DND-41 (cell line): Measurements from ENCODE around the gene SFMBT2.

Experiments used
- ATAC-seq: fragments of 200-7000 bp; cut with Tn5 transposase; 3 replicates; pipeline ENCODE4 v1.9.1; 2021; ENCODE audit warnings: low read depth; ENCODE audit not compliant: insufficient read depth
- DNase-seq: peaks from one replicate; pipeline ENCODE4 v3.0.0-alpha.2; 2020
- H2AFZ ChIP-seq: 2 replicates; pipeline ENCODE4 v1.6.0; 2012; ENCODE audit warnings: low read depth, low read length
- H3K27ac ChIP-seq: 2 replicates; pipeline ENCODE4 v1.5.1; 2012; ENCODE audit warnings: low read length, inconsistent platforms
- H3K27me3 ChIP-seq: fragments of 200-600 bp; sonication (generic); 2 replicates; pipeline ENCODE4 v1.6.0; 2012; ENCODE audit warnings: low read length, mild to moderate bottlenecking, inconsistent platforms; ENCODE audit not compliant: insufficient read depth, poor library complexity
- H3K36me3 ChIP-seq: 2 replicates; pipeline ENCODE4 v1.5.1; 2012; ENCODE audit warnings: low read length, inconsistent platforms; ENCODE audit not compliant: insufficient read depth
- H3K4me1 ChIP-seq: 2 replicates; pipeline ENCODE4 v1.5.1; 2012; ENCODE audit warnings: mild to moderate bottlenecking, low read length; ENCODE audit not compliant: insufficient read depth
- H3K4me2 ChIP-seq: 2 replicates; pipeline ENCODE4 v1.6.0; 2012; ENCODE audit warnings: mild to moderate bottlenecking, moderate library complexity, low read length, inconsistent platforms; ENCODE audit not compliant: insufficient read depth
- H3K4me3 ChIP-seq, 2 experiments: fragments of 200-600 bp in 1 of 2; shearing (Covaris generic) in 1 of 2; 2 replicates each; pipeline ENCODE4 v1.5.1; 2012 to 2016; ENCODE audit warnings: inconsistent platforms in 2 of 2, low read length in 2 of 2, mild to moderate bottlenecking in 2 of 2, low read depth in 1 of 2, moderate library complexity in 1 of 2
- H3K79me2 ChIP-seq: 2 replicates; pipeline ENCODE4 v1.6.0; 2012; ENCODE audit warnings: low read length, inconsistent platforms; ENCODE audit not compliant: insufficient read depth
- H3K9ac ChIP-seq: 2 replicates; pipeline ENCODE4 v1.6.0; 2012; ENCODE audit warnings: low read depth, mild to moderate bottlenecking, inconsistent platforms, low read length, moderate library complexity
- H3K9me3 ChIP-seq: 2 replicates; pipeline ENCODE4 v1.5.1; 2012; ENCODE audit warnings: low read length, moderate library complexity, mild to moderate bottlenecking, inconsistent platforms; ENCODE audit not compliant: insufficient read depth, severe bottlenecking
- H4K20me1 ChIP-seq: 2 replicates; pipeline ENCODE4 v1.6.0; 2012; ENCODE audit warnings: low read length; ENCODE audit not compliant: insufficient read depth
- CTCF ChIP-seq: IDR thresholded peaks from 2 replicates; pipeline ENCODE4 v1.5.1; 2012; ENCODE audit warnings: borderline replicate concordance, low read length, moderate library complexity, mild to moderate bottlenecking; ENCODE audit not compliant: poor library complexity, severe bottlenecking; ENCODE audit errors: extremely low read depth
- EZH2 ChIP-seq: IDR thresholded peaks from 3 replicates; pipeline ENCODE4 v1.6.1; 2012; ENCODE audit warnings: borderline replicate concordance, low read depth, mild to moderate bottlenecking, moderate library complexity, low read length, inconsistent platforms; ENCODE audit not compliant: severe bottlenecking

SFMBT2 gene

GRCh38 chr10:7329219-7329618, 81.6 kb downstream of the SFMBT2 start:
- no peak overlapping the region for H3K9ac ChIP-seq
- no peak overlapping the region for H3K27ac ChIP-seq
- H3K4me2 ChIP-seq, result no peak overlapping the region
- no peak overlapping the region for H2AFZ ChIP-seq
- no peaks in the 10 kb centered on the region for H3K4me1 ChIP-seq
- peaks cover 20% of the 10 kb centered on the region; the same call in 1 of the 2 replicates for H4K20me1 ChIP-seq
- peaks cover 61% of the 10 kb centered on the region for H3K36me3 ChIP-seq
- peaks cover 28% of the 10 kb centered on the region for H3K9me3 ChIP-seq
- peaks cover 99% of the 10 kb centered on the region for H3K79me2 ChIP-seq
- H3K4me3 ChIP-seq, result no peak overlapping the region
- ATAC-seq, result no peak
- DNase-seq, result no peak
- no peak for TF ChIP-seq CTCF
- TF ChIP-seq EZH2, result no peak
- H3K27me3 ChIP-seq, result no peaks in the 10 kb centered on the region

- Histone ChIP-seq H3K4me3 (no peak overlapping the region), H3K9ac (no peak overlapping the region), H3K27me3 (no peaks in the 10 kb centered on the region), H2AFZ (no peak overlapping the region), H3K4me2 (no peak overlapping the region), H3K9me3 (peaks cover 31% of the 10 kb centered on the region), H3K4me1 (no peaks in the 10 kb centered on the region), H3K79me2 (peaks cover 98% of the 10 kb centered on the region), H3K36me3 (peaks cover 59% of the 10 kb centered on the region), H4K20me1 (peaks cover 16% of the 10 kb centered on the region; the same call in 1 of the 2 replicates), H3K27ac (no peak overlapping the region)
- DNase-seq (no peak), ATAC-seq (no peak)
- no peak for TF ChIP-seq CTCF
- TF ChIP-seq EZH2, result no peak
These were observed 82.9 kb downstream of the SFMBT2 start for GRCh38 chr10:7327885-7328284.

- Histone ChIP-seq H2AFZ (no peak overlapping the region), H4K20me1 (peaks cover 40% of the 10 kb centered on the region), H3K9me3 (peaks cover 8% of the 10 kb centered on the region), H3K9ac (no peak overlapping the region), H3K4me3 (no peak overlapping the region), H3K4me1 (peaks cover 12% of the 10 kb centered on the region), H3K27ac (no peak overlapping the region), H3K4me2 (no peak overlapping the region), H3K79me2 (peaks cover 96% of the 10 kb centered on the region), H3K27me3 (no peaks in the 10 kb centered on the region), H3K36me3 (peaks cover 47% of the 10 kb centered on the region)
- TF ChIP-seq CTCF, result no peak
- no peak for TF ChIP-seq EZH2
- no peak for ATAC-seq
- DNase-seq, result no peak
These were observed 88.2 kb downstream of the SFMBT2 start for GRCh38 chr10:7322623-7323022.

GRCh38 chr10:7320072-7320471, 90.8 kb downstream of the SFMBT2 start:
- no peak overlapping the region for H3K4me3 ChIP-seq
- peaks cover 12% of the 10 kb centered on the region for H3K4me1 ChIP-seq
- no peaks in the 10 kb centered on the region for H3K27me3 ChIP-seq
- H3K36me3 ChIP-seq, result peaks cover 53% of the 10 kb centered on the region
- ATAC-seq, result no peak
- H3K4me2 ChIP-seq, result no peak overlapping the region
- peaks cover 96% of the 10 kb centered on the region for H3K79me2 ChIP-seq
- H3K9ac ChIP-seq, result no peak overlapping the region
- no peak for DNase-seq
- H3K9me3 ChIP-seq, result peaks cover 3% of the 10 kb centered on the region
- H3K27ac ChIP-seq, result no peak overlapping the region
- no peak overlapping the region for H2AFZ ChIP-seq
- H4K20me1 ChIP-seq, result peaks cover 64% of the 10 kb centered on the region
- no peak for TF ChIP-seq EZH2
- TF ChIP-seq CTCF, result no peak
